CD4-positive, alpha-beta memory T cell (primary cell): ENCODE data around the gene SKAP1. TPM values are rescaled to one million over a fixed set of nuclear protein-coding genes. Genes with fewer than 3 reads are reported as not detected.
A peak's percentile ranks its signal among the peaks of the same experiment; 100 is the strongest.

Source experiments
- CTCF ChIA-PET: fragments of 350-600 bp; sonication (Branson Sonifier 250); formaldehyde crosslinking; loops from one replicate; lab custom pipeline; 2021; ENCODE audit warnings: inconsistent platforms; ENCODE audit not compliant: partially characterized antibody; lab: Charles Lee
- POLR2A ChIA-PET: fragments of 350-600 bp; sonication (Branson Sonifier 250); formaldehyde crosslinking; loops from one replicate; lab custom pipeline; 2021; ENCODE audit not compliant: partially characterized antibody; lab: Charles Lee
- DNase-seq, 5 donors: peaks; one replicate each; pipeline versions ENCODE4 v3.0.0 to v3.0.0-alpha.2; 2020 to 2022; ENCODE audit warnings: mixed read lengths in 1 of 5
- H3K27ac ChIP-seq: one replicate; pipeline ENCODE4 v1.7.0; 2013; ENCODE audit warnings: low read depth, low read length
- H3K27me3 ChIP-seq: 2 replicates; pipeline ENCODE4 v1.7.0; 2013; ENCODE audit warnings: mild to moderate bottlenecking, low read length, moderate library complexity; ENCODE audit not compliant: insufficient read depth
- H3K36me3 ChIP-seq: 2 replicates; pipeline ENCODE4 v1.7.0; 2013; ENCODE audit warnings: mild to moderate bottlenecking, low read length, moderate library complexity; ENCODE audit not compliant: insufficient read depth
- H3K4me1 ChIP-seq: 2 replicates; pipeline ENCODE4 v1.7.0; 2013; ENCODE audit warnings: mild to moderate bottlenecking, low read length, moderate library complexity; ENCODE audit not compliant: insufficient read depth
- H3K4me3 ChIP-seq, 2 donors: one replicate each; pipeline ENCODE4 v1.7.0; 2013; ENCODE audit warnings: low read length in 2 of 2, mild to moderate bottlenecking in 1 of 2
- H3K9me3 ChIP-seq, 2 donors: one replicate each; pipeline ENCODE4 v1.7.0; 2013; ENCODE audit warnings: low read length in 2 of 2, control low read depth in 1 of 2; ENCODE audit not compliant: control insufficient read depth in 1 of 2
- H3K27ac Mint-ChIP-seq, 7 donors: one replicate each; pipeline ENCODE4 v1.8.0; 2020 to 2021; ENCODE audit warnings: mixed read lengths in 7 of 7, mild to moderate bottlenecking in 6 of 7, inconsistent platforms in 3 of 7, moderate library complexity in 3 of 7
- H3K27me3 Mint-ChIP-seq, 2 donors: one replicate each; pipeline ENCODE4 v1.8.0; 2020 to 2021; ENCODE audit warnings: mixed read lengths in 2 of 2
- H3K36me3 Mint-ChIP-seq, 2 donors: one replicate each; pipeline ENCODE4 v1.8.0; 2020 to 2021; ENCODE audit warnings: mixed read lengths in 2 of 2, inconsistent platforms in 1 of 2, mild to moderate bottlenecking in 1 of 2
- H3K4me1 Mint-ChIP-seq, 4 donors: one replicate each; pipeline ENCODE4 v1.8.0; 2020 to 2021; ENCODE audit warnings: mixed read lengths in 4 of 4, mild to moderate bottlenecking in 1 of 4
- H3K4me3 Mint-ChIP-seq, 8 donors: one replicate each; pipeline ENCODE4 v1.8.0; 2020 to 2021; ENCODE audit warnings: mixed read lengths in 8 of 8, mild to moderate bottlenecking in 7 of 8, moderate library complexity in 6 of 8, inconsistent platforms in 3 of 8
- H3K9me3 Mint-ChIP-seq, 8 donors: one replicate each; pipeline ENCODE4 v1.8.0; 2020 to 2021; ENCODE audit warnings: mixed read lengths in 8 of 8, mild to moderate bottlenecking in 5 of 8, inconsistent platforms in 3 of 8, moderate library complexity in 1 of 8
- intact Hi-C: fragments of 100-400 bp; cut with micrococcal nuclease; formaldehyde crosslinking; loops from one replicate; pipeline ENCODE4 v1.15.1; 2023
- polyA plus RNA-seq, 2 donors: library from polyadenylated mRNA; unstranded; fragments of 300-500 nt; fragmentation: Illumina TruSeq; gene quantifications; one replicate each; pipeline ENCODE4 v1.2.3, GENCODE V29; 2021
- total RNA-seq, 2 experiments: library from RNA; stranded (reverse); gene quantifications; one replicate each; pipeline ENCODE4 v1.2.3, GENCODE V29; 2021

The SKAP1 gene
- total and polyA plus RNA-seq, 4 experiments from 2014 or later, result 83.4 to 336 (median 165) TPM

DNA sequence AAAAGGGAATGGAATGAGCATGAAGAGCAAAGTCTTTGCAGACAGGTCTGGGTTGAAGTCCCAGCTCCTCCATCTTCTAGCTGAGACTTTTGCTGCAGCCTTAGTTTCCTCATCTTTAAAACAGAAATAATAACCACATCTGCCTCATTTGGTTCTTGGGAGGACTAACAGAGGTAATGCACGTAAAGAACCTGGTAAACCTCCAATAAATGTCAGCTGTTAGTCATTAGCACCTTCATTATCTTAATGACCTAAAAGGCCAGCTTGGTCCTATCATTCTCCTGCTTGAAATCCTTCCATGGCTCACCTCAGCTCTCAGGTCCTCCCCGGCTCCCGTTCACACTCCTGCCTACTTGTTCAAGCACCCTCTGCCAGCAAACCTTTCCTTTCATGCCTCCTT, 51.8 kb downstream of the SKAP1 start:
- DNase-seq, result no peak
- peaks cover 19% of the 10 kb centered on the region for H3K36me3 ChIP-seq
- Mint-ChIP-seq H3K9me3 (peaks cover 0 to 2% (median 0%) of the 10 kb centered on the region in 8 donors), H3K27me3 (no peaks in the 10 kb centered on the region), H3K4me1 (peaks cover 25 to 44% (median 31%) of the 10 kb centered on the region in 4 donors), H3K4me3 (no peak overlapping the region), H3K36me3 (peaks cover 21 to 46% of the 10 kb centered on the region in 2 donors), H3K27ac (no peak overlapping the region)
- ChIA-PET POLR2A (interaction anchor here (0.9 to 1.8 kb wide), 4 partner anchors 15 to 79 kb away, joined by 3 to 5 read pairs (median 4); no protein-coding TSS in a partner anchor), CTCF (interaction anchor here (0.7 to 1.7 kb wide), 10 partner anchors 9 to 93 kb away, joined by 3 to 6 read pairs (median 4); no protein-coding TSS in a partner anchor)
- H3K9me3 ChIP-seq, result no peaks in the 10 kb centered on the region
- H3K27me3 ChIP-seq, result no peaks in the 10 kb centered on the region
- H3K27ac ChIP-seq, result no peak overlapping the region
- H3K4me3 ChIP-seq, result no peak overlapping the region
- intact Hi-C loops, result no loop called here
- H3K4me1 ChIP-seq, result peaks cover 39% of the 10 kb centered on the region

DNA sequence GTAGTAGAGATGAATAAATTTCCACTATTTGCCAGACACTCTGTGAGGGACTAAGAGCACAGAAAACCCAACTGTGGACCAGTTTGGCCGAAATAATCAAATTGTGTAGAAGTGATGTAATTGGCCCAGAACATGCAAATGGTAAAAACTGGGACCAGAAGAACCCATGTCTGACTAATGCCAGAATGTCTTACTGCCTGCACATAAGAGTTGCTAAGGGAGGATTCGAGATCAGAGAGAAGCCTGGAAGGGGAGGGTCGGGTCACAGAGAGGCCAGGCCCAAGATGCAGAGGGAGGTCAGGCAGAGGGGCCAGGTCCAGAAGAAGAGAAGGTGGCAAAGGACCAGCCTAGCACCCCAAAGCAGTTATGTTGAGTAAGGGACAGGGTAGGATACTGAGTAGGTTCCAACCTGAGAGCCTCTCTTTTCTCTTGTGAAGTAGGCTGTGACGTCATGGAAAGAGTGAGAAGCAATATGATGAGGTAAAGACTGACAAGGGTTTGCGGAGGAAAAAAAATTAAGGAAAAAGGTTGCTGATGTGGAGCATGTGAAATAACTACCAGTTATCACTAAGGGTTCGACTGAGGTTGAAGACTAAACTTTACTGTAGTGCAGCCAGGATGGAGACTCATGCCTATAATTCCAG, 53.2 kb downstream of the SKAP1 start:
- no peak for DNase-seq
- no peak overlapping the region for H3K4me3 ChIP-seq
- H3K36me3 ChIP-seq, result peaks cover 14% of the 10 kb centered on the region
- H3K27ac Mint-ChIP-seq, result no peak overlapping the region
- peaks cover 14 to 39% of the 10 kb centered on the region in 2 donors for H3K36me3 Mint-ChIP-seq
- intact Hi-C loops, result no loop called here
- H3K9me3 ChIP-seq, result no peaks in the 10 kb centered on the region
- no peak overlapping the region for H3K4me3 Mint-ChIP-seq
- peaks cover 22 to 42% (median 32%) of the 10 kb centered on the region in 4 donors for H3K4me1 Mint-ChIP-seq
- peaks cover 0 to 2% (median 0%) of the 10 kb centered on the region in 8 donors for H3K9me3 Mint-ChIP-seq
- CTCF ChIA-PET, result interaction anchor here (1.4 to 2.3 kb wide), 5 partner anchors 13 to 94 kb away, joined by 4 to 11 read pairs (median 4); no protein-coding TSS in a partner anchor
- no peaks in the 10 kb centered on the region for H3K27me3 Mint-ChIP-seq
- no peak overlapping the region for H3K27ac ChIP-seq
- peaks cover 33% of the 10 kb centered on the region for H3K4me1 ChIP-seq
- no peaks in the 10 kb centered on the region for H3K27me3 ChIP-seq
- POLR2A ChIA-PET, result interaction anchor here (1.0 kb wide), 1 partner anchor 36 kb away, joined by 3 read pairs; no protein-coding TSS in a partner anchor

DNA sequence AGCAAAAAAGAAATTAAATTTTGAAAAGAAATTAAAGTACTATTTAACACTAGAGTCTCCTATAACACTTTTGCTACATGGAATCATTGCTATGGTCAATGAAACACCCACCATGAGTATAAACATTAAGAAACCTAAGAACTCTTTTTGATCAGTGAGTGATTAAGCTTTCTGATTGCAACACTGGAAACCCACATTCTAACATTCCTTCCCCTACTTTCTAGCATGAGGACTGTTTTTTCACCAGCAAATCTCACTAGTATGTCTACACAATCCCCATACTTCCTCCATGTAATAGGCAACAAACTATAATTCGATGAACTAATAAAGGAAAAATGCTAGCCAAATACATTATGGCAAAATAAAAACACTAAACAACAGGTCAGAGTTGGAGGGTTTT, 54.7 kb downstream of the SKAP1 start:
- no peak overlapping the region for H3K27ac ChIP-seq
- intact Hi-C loops, result loop anchor here (2.0 kb wide), 1 partner anchor 81 kb away; no protein-coding TSS in a partner anchor
- H3K4me1 ChIP-seq, result peaks cover 29% of the 10 kb centered on the region
- POLR2A ChIA-PET, result interaction anchor here (0.5 to 1.0 kb wide), 3 partner anchors 8 to 63 kb away, joined by 4 read pairs; no protein-coding TSS in a partner anchor
- no peak overlapping the region for H3K27ac Mint-ChIP-seq
- H3K27me3 Mint-ChIP-seq, result no peaks in the 10 kb centered on the region
- no peaks in the 10 kb centered on the region for H3K27me3 ChIP-seq
- no peak for DNase-seq
- CTCF ChIA-PET, result interaction anchor here (0.7 to 2.3 kb wide), 12 partner anchors 12 to 112 kb away, joined by 3 to 11 read pairs (median 3); no protein-coding TSS in a partner anchor
- H3K36me3 ChIP-seq, result peaks cover 7% of the 10 kb centered on the region
- H3K4me3 Mint-ChIP-seq, result no peak overlapping the region
- H3K4me3 ChIP-seq, result no peak overlapping the region
- peaks cover 21 to 41% (median 33%) of the 10 kb centered on the region in 4 donors for H3K4me1 Mint-ChIP-seq
- H3K9me3 ChIP-seq, result no peaks in the 10 kb centered on the region
- peaks cover 11 to 32% of the 10 kb centered on the region in 2 donors for H3K36me3 Mint-ChIP-seq
- H3K9me3 Mint-ChIP-seq, result peaks cover 0 to 2% (median 0%) of the 10 kb centered on the region in 8 donors

GRCh38 chr17:48374650-48375230, 55.3 kb downstream of the SKAP1 start:
- H3K4me1 ChIP-seq, result peaks cover 23% of the 10 kb centered on the region
- ChIA-PET CTCF (interaction anchor here (0.7 to 2.3 kb wide), 12 partner anchors 12 to 112 kb away, joined by 3 to 11 read pairs (median 3); no protein-coding TSS in a partner anchor), POLR2A (interaction anchor here (1.0 kb wide), 1 partner anchor 8 kb away, joined by 4 read pairs; no protein-coding TSS in a partner anchor)
- H3K4me1 Mint-ChIP-seq, result peaks cover 24 to 41% (median 33%) of the 10 kb centered on the region in 4 donors
- peak overlapping the region in 2 of 7 donors; percentile 9 to 20 for H3K27ac Mint-ChIP-seq
- no peak overlapping the region for H3K27ac ChIP-seq
- no peak overlapping the region for H3K4me3 Mint-ChIP-seq
- no peak overlapping the region for H3K4me3 ChIP-seq
- peaks cover 4% of the 10 kb centered on the region for H3K36me3 ChIP-seq
- peaks cover 0 to 1% (median 0%) of the 10 kb centered on the region in 8 donors for H3K9me3 Mint-ChIP-seq
- H3K27me3 Mint-ChIP-seq, result no peaks in the 10 kb centered on the region
- peaks cover 11 to 30% of the 10 kb centered on the region in 2 donors for H3K36me3 Mint-ChIP-seq
- no peaks in the 10 kb centered on the region for H3K9me3 ChIP-seq
- peak; percentile 3 to 38 (median 21) for DNase-seq
- intact Hi-C loops, result loop anchor here (2.0 to 5.0 kb wide), 2 partner anchors 38 to 82 kb away; no protein-coding TSS in a partner anchor
- H3K27me3 ChIP-seq, result no peaks in the 10 kb centered on the region

DNA sequence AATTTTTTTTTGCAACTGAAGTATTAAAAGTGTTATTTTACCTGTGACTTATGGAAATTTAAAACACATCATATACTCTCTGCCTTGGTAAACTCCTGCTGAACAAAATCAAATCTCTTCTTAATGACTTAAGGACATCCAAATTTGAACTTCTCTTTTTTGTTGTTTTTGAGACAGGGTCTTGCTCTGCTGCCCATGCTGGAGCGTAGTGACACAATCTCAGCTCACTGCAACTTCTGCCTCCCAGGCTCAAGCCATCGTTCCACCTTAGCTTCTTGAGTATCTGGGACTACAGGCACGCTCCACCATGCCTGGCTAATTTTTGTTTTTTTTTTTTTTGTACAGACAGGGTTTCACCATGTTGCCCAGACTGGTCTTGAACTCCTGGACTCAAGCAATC, 56.1 kb downstream of the SKAP1 start:
- H3K36me3 Mint-ChIP-seq, result peaks cover 11 to 31% of the 10 kb centered on the region in 2 donors
- intact Hi-C loops, result loop anchor here (2.0 to 5.0 kb wide), 2 partner anchors 38 to 83 kb away; no protein-coding TSS in a partner anchor
- no peak overlapping the region for H3K4me3 ChIP-seq
- no peaks in the 10 kb centered on the region for H3K27me3 ChIP-seq
- no peak for DNase-seq
- peaks cover 26 to 44% (median 34%) of the 10 kb centered on the region in 4 donors for H3K4me1 Mint-ChIP-seq
- peak overlapping the region in 2 of 7 donors; percentile 77 to 82 for H3K27ac Mint-ChIP-seq
- no peak overlapping the region for H3K27ac ChIP-seq
- no peaks in the 10 kb centered on the region for H3K27me3 Mint-ChIP-seq
- no peaks in the 10 kb centered on the region for H3K9me3 Mint-ChIP-seq
- peaks cover 23% of the 10 kb centered on the region for H3K4me1 ChIP-seq
- POLR2A ChIA-PET, result interaction anchor here (0.9 kb wide), 1 partner anchor 21 kb away, joined by 3 read pairs; no protein-coding TSS in a partner anchor
- CTCF ChIA-PET, result interaction anchor here (1.0 to 1.9 kb wide), 3 partner anchors 22 to 89 kb away, joined by 5 to 7 read pairs (median 5); no protein-coding TSS in a partner anchor
- H3K4me3 Mint-ChIP-seq, result no peak overlapping the region
- H3K9me3 ChIP-seq, result no peaks in the 10 kb centered on the region
- H3K36me3 ChIP-seq, result peaks cover 4% of the 10 kb centered on the region

- Histone ChIP-seq H3K36me3 (peaks cover 4% of the 10 kb centered on the region), H3K4me3 (no peak overlapping the region), H3K27ac (no peak overlapping the region), H3K4me1 (peaks cover 18% of the 10 kb centered on the region), H3K27me3 (no peaks in the 10 kb centered on the region), H3K9me3 (no peaks in the 10 kb centered on the region)
- peaks cover 12 to 37% of the 10 kb centered on the region in 2 donors for H3K36me3 Mint-ChIP-seq
- H3K27me3 Mint-ChIP-seq, result no peaks in the 10 kb centered on the region
- H3K27ac Mint-ChIP-seq, result peak overlapping the region in 5 of 7 donors; percentile 34 to 79 (median 58)
- peaks cover 26 to 50% (median 36%) of the 10 kb centered on the region in 4 donors for H3K4me1 Mint-ChIP-seq
- CTCF ChIA-PET, result interaction anchor here (0.7 to 1.9 kb wide), 6 partner anchors 21 to 90 kb away, joined by 3 to 7 read pairs (median 4); no protein-coding TSS in a partner anchor
- intact Hi-C loops, result loop anchor here (5.0 kb wide), 1 partner anchor 39 kb away; no protein-coding TSS in a partner anchor
- H3K4me3 Mint-ChIP-seq, result peak overlapping the region in 3 of 8 donors; percentile 13 to 40 (median 18)
- no peak for DNase-seq
- H3K9me3 Mint-ChIP-seq, result no peaks in the 10 kb centered on the region
- POLR2A ChIA-PET, result interaction anchor here (0.9 kb wide), 1 partner anchor 21 kb away, joined by 3 read pairs; no protein-coding TSS in a partner anchor
These were observed 56.7 kb downstream of the SKAP1 start for GRCh38 chr17:48373130-48373830.
